Fibroblast of lung (primary cell): ENCODE results near the gene TRIM44.
"Not testable (repeated sequence)": the region's sequence is repeated elsewhere in the genome, so short reads cannot be mapped to it uniquely, and the experiment has no call there.

Source experiments
- CTCF ChIP-seq, 2 donors: IDR thresholded peaks in 1 of 2; conservative IDR thresholded peaks in 1 of 2; 1 replicate in 1 of 2; 2 replicates in 1 of 2; pipeline ENCODE4 v1.5.1; 2011 to 2012; ENCODE audit warnings: low read length in 2 of 2, control low read depth in 1 of 2, inconsistent platforms in 1 of 2, low read depth in 1 of 2, mild to moderate bottlenecking in 1 of 2
- EZH2 ChIP-seq: IDR thresholded peaks from 2 replicates; pipeline ENCODE4 v1.5.1; 2012; ENCODE audit warnings: low read length, control low read depth, mild to moderate bottlenecking; ENCODE audit errors: missing control alignments

- not testable (repeated sequence) for TF ChIP-seq CTCF (conservative IDR thresholded peaks at IDR 0.05 in 1 of 2, IDR thresholded peaks at IDR 0.05 in 1 of 2; ENCODE audit: low read depth in 1 of 2, low read length in 2 of 2); EZH2
Observed at GRCh38 chr11:35715677-35716076, 53.1 kb downstream of the TRIM44 start.
